AG08396 (cell line): ENCODE results near the gene KAT2B.

Source experiments
- DNase-seq: peaks from one replicate; pipeline ENCODE4 v3.0.0; 2012; ENCODE audit warnings: low spot score, mixed read lengths

Gene KAT2B

DNA sequence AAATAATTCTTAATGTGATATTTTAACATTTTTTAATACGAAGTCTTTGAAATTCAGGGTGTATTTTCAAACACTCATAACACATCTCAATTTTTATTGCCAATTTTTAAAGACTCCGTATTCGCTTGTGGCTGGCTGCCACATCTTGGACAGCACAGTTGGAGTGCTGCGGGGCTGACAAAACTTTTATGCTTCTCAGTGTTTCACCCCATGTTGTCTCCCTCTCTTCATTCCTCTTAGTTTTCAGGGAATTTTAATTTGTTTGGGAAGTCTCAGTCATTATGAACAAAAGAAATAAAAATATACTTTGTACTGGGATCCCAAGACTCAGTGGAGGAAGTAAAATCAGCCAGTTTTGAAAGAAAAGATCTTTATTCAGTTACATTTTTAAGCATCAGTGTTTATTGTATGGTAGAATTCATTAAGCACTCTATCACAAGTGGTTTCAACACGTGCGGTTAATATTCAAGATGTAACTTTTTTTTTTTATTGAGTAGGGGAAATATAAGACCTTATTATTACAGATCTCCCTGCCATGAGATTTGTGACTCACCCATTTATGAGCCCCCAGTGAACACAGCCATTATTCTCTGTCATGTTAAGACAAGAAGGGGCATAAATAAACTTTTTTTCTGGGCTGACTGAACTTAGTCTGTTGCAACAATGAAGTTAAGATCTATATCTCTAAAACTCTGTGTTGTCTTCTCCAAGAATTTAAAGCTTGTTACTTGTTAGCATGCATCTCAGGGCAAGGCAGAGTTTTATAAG is 26.8 kb downstream of the KAT2B start:
- DNase-seq = no peak

DNA sequence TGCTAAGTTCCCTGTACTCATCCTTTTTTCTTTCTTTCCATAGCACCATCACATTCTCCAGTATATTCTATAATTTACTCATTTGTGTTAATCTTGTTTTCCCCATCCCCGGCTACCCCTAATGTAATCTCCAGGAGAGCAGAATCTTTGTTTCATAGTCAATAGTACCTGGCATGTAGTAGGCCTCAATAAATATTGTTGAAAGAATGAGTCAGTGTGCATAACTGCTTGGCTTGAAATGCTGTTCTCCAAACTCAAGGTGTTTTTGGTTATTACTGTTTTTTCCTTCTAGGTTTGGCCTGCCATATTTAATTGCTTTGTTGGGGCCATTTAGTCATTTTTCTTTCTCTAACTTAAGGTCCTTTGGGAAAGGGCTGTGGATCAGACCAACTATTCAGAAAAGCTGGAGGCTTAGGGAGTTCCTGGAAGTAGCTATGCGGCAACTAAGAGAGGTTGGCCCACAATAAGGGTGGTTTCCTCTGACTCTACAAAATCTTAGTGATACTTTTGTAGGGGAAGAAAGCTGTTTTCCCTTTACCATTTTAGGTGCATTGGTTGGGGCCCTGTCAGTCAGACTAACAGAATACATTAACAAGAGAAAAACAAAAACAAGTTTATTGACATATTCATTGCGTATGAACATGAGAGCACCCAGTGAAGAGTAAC is 28.4 kb downstream of the KAT2B start:
- no peak for DNase-seq

DNA sequence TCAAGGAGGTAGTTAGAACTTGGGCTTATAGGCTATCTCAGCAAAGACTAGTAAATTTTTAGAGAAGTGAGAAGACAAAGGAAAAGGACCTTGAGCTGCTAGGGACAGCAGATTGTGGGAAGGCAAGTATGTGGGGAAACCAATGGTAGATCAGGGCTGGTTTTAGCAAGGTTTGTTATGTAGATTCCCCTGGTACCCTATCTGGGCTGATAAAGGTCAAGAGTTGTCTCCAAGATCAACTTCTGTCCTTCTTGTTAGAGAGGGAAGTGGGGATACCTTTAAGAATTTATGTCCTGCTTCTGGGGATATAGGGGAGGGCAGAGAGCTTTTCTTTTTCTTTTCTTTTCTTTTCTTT is 28.9 kb downstream of the KAT2B start:
- no peak for DNase-seq

DNA sequence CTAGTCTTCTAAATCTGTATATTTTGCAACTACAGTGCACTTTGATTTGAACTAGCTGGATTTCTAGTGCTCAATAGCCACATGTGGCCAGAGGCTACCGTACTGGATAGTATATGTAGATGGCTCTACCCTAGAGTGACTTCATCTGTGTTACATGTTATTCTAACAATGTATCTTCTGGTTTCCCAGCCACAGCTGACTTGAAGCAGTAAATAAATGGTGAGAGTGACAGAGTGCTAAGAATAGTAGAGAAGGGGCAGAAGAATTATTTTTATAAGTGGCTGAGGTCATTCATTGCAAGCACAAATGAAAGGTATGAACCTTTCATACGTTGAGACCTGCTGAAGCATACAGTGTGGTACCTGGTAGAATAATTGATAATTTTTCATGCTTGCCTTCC is 30.9 kb downstream of the KAT2B start:
- no peak for DNase-seq

DNA sequence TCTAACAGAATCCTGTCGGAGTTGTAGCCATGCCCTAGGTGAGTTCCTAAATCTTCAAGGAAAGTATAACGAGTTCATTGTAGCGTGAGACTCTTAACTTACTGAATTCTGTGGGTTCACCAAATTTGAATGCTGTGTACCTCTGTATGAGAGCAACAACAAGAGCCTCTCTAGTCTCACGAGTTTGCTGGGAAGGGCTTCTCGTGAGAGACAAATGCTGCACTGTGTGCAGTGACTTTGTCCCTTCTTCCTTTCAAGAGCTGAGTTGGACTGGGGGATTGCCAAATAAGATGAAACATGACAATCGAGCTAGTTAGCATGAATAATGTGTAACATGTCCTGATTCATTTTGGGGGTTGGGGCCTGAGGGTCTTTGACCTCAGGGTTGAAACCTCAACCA is 32.2 kb downstream of the KAT2B start:
- DNase-seq = no peak

DNA sequence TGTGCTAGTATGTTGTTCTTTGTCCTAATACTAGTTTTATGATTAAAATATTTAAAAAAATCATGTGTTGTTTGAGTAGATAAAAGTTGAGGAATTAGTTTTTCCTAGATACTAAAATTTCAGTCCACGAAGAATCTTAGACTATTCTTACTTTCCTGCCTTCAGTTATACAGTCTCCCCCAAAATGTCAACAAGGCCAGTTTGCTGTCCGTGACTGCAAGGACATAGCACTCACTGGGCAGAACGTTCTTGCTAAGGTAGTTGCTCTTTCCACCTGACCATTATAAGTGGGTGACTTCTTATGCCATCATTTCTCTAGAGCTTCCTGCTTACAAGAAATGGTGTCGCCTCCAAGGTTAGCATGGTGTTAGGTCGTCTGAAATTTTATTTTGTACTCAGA is 32.8 kb downstream of the KAT2B start:
- DNase-seq = no peak

DNA sequence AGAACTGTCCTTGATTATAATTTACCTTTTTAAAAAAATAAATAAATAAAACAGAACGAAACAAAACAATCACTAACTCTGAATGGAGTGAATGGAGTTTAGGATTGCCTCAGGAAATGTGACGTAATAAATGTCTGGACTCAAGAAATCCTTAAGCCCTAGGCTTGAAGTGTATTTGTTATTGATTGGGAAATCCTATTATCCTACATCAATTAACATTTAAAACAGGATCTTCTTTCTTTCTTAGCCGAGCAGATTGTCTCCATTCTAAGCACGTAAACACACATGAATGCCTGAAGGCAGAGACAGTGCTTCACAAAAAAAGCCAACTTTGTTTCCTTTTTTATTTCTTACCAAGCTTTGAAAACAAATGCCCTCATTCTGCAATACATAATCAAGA is 33.4 kb downstream of the KAT2B start:
- no peak for DNase-seq

DNA sequence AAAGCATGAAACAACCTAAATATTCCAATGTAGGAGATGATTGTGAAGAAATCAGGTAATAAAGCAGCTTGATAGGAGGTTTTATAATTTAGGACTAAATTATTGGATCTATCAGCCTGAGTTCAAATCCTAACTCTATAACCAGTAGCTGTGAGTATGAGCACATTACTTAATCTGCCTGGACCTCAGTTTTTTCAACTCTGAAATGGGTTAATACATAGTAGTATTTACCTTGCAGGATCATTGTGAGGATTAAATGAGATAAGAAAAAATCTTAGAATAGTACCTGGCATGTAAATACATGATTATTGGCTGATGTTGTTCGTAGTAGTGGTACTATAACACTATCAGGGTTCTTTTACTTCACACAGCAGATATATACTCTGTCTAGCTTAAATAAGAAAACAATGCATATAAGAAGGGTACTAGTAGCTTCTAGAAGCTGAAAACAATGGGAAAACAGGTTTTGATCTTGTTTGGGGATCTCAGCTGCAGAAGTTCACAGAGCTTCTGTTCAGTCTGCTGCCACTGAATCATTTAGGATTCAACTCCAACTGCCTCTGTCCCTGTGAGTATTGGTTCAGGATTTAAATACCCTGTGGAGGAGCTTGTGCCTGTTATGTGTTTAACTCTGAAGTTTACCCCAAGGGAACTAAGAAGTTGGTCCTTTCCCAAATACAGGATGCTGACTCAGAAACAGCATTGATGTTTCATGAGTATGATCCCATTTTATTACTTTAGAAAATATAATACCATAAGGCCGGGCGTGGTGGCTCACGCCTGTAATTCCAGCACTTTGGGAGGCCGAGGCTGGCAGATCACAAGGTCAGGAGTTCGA is 34.2 kb downstream of the KAT2B start:
- no peak for DNase-seq

DNA sequence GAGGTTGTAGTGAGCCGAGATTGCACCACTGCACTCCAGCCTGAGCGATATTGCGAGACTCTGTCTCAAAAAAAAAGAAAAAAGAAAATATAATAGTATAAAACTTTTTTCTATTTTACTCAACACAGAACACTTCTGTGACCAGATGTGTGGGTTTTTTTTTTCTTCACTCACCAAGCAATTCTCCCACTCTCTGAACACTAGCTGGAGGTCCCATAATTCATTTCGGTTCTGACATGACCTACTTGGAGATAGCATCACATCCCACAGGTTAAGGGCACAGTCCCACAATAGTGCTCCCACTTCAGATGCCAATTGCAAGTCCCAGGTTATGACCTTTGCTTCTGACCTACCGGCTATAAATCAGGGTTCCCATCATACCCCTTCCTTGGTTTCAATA is 35.0 kb downstream of the KAT2B start:
- no peak for DNase-seq

DNA sequence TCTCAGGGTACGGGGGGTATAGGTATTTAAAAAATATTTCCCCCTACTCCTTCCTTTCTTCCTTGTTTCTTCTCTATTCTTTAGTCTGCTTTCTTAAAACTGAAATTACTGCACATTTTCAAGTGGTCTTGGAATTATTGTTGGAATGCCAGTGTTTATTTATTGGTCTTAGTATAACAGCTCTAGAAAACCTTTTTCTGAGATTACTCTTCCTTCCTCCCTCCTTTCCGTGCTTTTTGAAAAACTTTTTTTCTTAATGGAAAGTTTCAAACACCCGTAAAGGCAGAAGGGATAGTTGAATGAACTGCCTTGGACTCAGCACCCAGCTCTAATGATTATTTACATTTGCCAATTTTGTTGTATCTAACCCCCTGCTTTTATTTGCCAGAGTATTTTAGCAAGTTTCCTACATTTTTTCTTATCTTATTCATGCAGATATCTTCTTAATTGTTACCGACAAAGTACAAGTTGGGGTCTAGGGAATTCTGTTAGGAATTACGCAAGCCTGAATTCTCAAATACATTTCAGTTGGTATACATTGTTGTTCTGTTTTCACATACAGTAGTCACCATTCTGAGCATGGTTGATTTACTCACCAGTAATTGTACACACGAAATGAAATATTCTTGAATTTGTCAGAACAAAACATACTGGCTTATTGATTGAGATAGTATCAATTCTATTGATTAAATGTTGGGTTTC is 36.2 kb downstream of the KAT2B start:
- no peak for DNase-seq

DNA sequence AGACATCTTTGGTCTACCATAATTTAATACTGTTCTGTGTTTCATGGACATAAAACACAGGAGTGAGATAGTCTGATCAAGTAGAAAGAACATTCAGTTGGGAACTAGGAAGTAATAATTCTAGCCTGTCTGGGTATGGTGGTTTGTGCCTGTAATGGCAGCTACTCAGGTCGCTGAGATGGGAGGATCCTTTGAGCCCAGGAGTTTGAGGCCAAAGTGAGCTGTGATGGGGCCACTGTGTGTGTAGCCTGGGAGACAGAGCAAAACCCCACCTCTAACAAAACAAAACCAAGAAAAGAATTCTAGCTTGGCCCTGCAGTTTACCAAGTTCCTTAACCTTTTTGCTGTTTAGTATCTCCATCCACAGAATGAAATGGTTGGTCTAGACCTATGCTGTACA is 36.8 kb downstream of the KAT2B start:
- DNase-seq = no peak

DNA sequence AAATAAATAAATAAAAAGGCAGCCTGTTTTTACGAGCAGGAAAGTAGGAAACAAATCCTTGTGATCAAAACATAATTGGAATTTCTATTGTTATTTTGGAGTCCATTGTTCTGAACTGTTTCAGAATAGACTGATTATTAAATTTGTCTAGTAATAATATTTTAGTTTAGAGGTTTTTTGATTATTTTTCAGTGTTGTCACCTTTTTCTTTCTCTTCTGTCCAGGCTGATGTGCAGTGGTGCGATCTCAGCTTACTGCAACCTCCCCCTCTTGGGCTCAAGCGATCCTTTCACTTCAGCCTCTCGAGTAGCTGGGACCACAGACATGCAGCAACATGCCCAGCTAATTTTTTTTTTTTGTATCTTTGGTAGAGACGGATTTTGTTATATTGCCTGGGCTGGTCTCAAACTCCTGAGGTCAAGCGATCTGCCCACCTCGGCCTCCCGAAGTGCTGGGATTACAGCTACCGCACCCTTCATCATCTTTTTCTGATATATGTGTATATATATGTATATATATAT is 38.0 kb downstream of the KAT2B start:
- DNase-seq = no peak

DNA sequence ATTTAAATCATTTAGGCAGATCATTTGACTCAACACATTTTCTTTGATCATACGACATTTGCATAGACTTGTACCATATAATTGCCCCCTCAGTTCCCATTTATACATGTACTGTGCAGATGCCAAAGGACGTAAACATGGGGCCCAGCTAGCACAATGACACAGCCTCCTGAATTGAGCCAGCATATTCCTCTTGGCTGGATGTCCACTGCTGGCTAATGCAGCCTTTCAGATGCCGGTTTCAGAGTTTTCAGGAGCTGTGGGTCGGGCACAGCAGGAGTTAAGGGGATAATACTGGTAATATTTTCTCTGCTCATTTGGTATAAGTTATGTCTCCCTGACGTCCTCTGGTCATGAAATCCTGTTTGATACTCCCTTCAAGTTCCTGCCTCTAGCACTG is 39.4 kb downstream of the KAT2B start:
- no peak for DNase-seq

DNA sequence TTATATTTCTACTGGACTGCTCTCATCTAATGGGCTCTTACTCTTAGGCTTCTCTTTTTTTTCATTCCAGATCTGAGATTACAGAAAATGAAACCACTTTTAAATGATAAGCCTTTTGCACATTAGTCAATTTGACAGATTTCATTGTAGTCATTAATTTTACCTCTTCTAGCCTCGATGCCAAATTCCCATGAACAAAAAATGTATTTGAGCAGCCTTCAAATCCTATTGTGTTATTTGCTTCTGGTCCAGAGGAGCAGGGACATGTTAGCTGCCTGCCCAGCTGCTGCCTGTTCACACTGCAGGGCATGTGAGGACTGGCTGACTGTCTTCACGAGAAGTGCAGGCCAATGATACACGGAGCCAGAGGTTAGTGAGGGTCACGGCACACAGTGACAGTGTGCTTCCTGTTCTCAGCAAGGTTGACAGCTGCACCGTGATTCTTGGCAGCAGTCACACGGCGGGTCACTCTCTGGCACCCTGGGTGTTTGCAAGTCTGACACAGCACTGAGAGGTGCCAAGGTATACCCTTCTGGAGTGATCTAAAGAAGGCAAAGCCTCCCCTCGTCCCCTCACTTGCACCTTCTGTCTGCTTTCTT is 40.8 kb downstream of the KAT2B start:
- DNase-seq = no peak

DNA sequence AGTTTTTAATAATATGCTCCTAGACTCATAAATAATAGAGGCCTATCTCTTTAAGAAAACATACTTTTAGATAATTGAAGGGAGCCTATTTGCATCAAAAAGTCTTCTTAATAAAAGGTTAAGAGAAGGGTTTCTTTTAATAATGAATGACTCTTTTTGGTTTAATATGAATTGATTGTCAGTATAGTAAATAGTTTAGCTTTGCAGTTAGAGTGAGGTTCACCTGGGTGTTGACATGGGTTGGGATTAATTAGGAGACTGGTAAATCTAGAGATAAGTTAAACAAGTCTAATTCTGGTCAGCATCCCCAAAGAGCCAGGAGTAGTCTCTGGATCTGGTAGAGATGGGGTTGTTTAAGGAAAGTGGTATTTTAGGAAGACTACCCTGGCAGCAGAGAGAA is 43.0 kb downstream of the KAT2B start:
- DNase-seq = no peak

DNA sequence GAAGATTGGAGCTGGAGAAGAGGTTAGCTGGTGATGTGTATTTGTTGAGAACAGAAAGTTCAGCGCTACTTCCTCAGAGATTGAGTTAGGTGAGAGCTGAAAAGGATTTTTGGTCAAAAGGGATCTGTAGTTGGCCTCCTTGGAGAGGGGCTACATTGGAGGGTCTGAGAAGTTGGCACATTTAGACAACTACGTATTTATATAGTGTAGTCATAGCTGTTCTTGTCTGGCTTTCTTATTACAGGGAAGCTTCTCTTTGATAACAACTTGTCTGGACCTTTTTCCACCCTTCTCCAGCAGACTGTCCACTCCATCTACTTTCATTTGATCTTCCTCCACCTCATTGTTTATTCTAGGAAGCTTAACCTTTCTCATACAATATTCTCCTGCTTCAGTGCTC is 43.7 kb downstream of the KAT2B start:
- DNase-seq = no peak

DNA sequence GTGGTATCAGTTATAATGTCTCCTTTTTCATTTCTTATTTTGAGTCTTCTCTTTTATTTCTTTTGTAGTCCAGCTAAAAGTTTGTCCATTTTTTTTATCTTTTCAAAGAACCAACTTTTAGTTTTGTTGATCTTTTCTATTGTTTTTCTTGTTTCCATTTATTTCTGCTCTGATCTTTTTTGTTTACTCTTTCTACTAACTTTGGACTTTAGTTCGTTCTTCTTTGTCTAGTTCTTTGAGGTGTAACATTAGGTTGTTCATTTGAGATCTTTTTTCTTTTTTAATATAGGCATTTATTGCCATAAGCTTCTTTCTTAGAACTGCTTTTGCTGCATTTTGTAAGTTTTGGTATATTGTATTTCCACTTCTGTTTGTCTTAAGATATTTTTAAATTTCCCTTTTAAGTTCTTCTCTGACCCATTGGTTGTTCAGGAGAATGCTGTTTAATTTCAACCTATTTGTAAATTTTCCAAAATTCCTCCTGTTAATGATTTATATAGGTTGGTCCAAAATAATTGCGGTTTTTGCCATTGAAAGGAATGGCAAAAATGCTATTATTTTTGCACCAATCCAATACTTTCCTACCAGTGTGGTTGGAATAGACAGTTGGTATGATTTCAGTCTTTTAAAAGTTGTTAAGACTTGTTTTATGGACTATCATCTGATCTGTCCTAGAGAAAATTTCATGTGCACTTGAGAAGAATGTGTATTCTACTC is 51.2 kb downstream of the KAT2B start:
- no peak for DNase-seq

DNA sequence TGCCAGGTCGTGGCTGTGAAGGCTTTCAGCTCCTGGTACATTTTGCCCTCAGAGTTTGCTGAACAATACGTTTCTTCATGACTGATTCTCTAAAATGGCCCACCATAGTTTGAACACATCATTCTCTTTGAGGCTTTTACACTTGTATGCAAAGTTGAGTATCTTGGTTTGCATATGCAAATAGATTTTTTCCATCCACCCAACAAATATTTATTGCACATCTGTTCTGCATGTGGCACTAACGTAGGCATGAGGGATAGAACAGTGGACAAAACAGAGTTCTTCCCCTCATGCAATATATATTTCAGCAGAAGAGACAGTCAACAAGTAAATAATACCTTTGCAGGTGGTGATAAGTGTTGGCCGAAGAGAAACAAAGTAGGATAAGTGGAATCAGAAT is 55.2 kb downstream of the KAT2B start:
- no peak for DNase-seq

DNA sequence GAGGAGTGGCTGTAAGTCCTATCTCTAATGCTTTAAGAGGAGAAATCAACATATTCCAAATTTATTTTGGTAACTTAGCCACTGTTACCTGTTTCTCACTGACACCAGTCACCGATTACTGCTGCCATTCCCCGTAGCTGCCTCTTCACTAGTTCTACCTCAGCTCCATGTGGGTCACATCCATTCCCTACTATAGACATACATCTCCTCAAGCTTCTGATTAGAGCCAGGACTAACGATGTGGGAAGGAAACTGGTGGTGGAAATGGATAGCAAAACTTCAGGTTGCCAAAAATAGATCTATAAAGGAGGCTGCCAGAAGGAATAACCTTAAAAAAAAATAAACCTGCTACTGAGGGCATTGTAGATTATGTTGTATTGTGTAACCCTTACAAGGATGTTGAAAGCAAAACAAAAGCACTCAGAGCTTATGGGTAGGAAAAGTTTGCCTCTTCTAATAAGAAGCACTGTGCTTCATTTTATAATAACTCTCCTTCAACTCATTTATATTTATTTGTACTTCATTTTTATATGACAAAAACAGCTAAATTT is 56.0 kb downstream of the KAT2B start:
- DNase-seq = no peak

DNA sequence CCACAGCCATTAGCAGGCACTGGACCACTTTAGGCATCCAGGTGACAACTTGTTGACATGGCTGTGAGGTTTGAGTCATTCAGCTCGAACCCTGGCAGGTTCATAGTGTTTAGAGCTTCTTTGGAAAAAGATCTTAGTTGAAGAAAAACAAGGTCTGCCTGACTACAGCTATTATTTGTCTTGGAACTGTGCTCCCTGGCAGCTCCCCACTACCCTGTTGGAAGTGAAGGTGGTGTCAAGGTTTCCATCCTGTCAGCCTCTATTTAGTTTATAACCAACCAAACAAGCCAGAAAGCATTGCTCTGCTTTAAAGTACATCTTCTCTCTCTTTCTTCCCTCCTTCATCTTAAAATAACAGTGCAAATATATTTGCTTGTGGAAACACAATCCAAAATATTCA is 56.8 kb downstream of the KAT2B start:
- no peak for DNase-seq

DNA sequence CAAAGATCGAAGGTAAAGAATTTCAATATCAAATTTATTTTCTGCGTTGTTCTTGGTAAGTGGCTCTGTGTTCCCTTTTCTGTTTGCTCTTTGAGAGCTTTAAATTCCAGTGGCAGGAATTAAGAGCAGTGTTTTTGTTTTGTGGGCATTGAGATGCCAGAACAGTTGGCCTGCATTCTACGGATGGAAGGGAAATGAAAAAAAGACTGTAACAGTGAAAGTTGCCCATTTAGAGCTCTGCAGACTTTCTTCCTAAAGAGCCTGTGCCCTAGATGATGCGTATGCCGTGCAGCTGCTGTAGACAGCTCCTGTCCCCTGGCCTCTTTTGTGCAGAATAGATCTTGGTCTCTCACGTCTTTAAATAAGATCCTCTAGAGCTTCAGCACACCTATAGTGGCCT is 58.8 kb downstream of the KAT2B start:
- no peak for DNase-seq
